B cell (primary cell): ENCODE data around the gene INSRR. TPM values are rescaled to one million over a fixed set of nuclear protein-coding genes. Genes with fewer than 3 reads are reported as not detected.

ENCODE experiments used
- ATAC-seq: fragments of 200-7000 bp; cut with Tn5 transposase; one replicate; pipeline ENCODE4 v1.10.0; 2021; ENCODE audit warnings: low read depth, mild to moderate bottlenecking, moderate number of reproducible peaks, moderate library complexity
- CTCF ChIA-PET: fragments of 350-600 bp; sonication (Branson Sonifier 250); formaldehyde crosslinking; loops from one replicate; lab custom pipeline; 2021; ENCODE audit warnings: antibody characterized with exemption, inconsistent platforms; lab: Charles Lee
- POLR2A ChIA-PET: fragments of 350-600 bp; sonication (Branson Sonifier 250); formaldehyde crosslinking; loops from one replicate; lab custom pipeline; 2021; ENCODE audit warnings: antibody characterized with exemption; lab: Charles Lee
- DNase-seq: peaks from one replicate; pipeline ENCODE4 v3.0.0; 2013
- H2AFZ ChIP-seq: 2 replicates; pipeline ENCODE4 v1.6.1; 2012; ENCODE audit warnings: mild to moderate bottlenecking, low read depth, low read length; ENCODE audit not compliant: insufficient read depth, poor library complexity, severe bottlenecking
- H3K27ac ChIP-seq, 2 donors: 1 replicate in 1 of 2; 2 replicates in 1 of 2; pipeline ENCODE4 v1.5.1; 2012 to 2013; ENCODE audit warnings: low read length in 2 of 2, mild to moderate bottlenecking in 2 of 2, moderate library complexity in 1 of 2
- H3K27me3 ChIP-seq, 4 experiments: fragments of 200-600 bp in 1 of 4; sonication (generic) in 1 of 4; replicated peaks in 1 of 4; 1 replicate in 2 of 4; 2 replicates in 2 of 4; pipeline versions ENCODE4 v1.6.1 to v1.7.0; 2013 to 2016; ENCODE audit warnings: low read length in 3 of 4, mild to moderate bottlenecking in 2 of 4, mixed read lengths in 1 of 4, moderate library complexity in 1 of 4; ENCODE audit not compliant: insufficient read depth in 4 of 4, control insufficient read depth in 3 of 4; ENCODE audit errors: control extremely low read depth in 1 of 4
- H3K36me3 ChIP-seq, 2 experiments: replicated peaks in 1 of 2; 1 replicate in 1 of 2; 2 replicates in 1 of 2; pipeline versions ENCODE4 v1.6.1 to v1.7.1; 2013; ENCODE audit warnings: low read length in 1 of 2; ENCODE audit not compliant: insufficient read depth in 2 of 2, control insufficient read depth in 1 of 2; ENCODE audit errors: control extremely low read depth in 1 of 2, extremely low read depth in 1 of 2
- H3K4me1 ChIP-seq, 2 donors: fragments of 200-600 bp in 1 of 2; sonication (generic) in 1 of 2; 1 replicate in 1 of 2; 2 replicates in 1 of 2; pipeline versions ENCODE4 v1.5.1 to v1.6.1; 2013 to 2017; ENCODE audit warnings: low read length in 2 of 2; ENCODE audit not compliant: control insufficient read depth in 2 of 2, insufficient read depth in 2 of 2
- H3K4me2 ChIP-seq: replicated peaks from 2 replicates; pipeline ENCODE3; 2012; ENCODE audit warnings: mild to moderate bottlenecking, low read depth, low read length; ENCODE audit not compliant: poor library complexity, severe bottlenecking
- H3K4me3 ChIP-seq, 5 experiments: fragments of 200-600 bp in 1 of 5; sonication (generic) in 1 of 5; 1 replicate in 3 of 5; 2 replicates in 2 of 5; pipeline versions ENCODE4 v1.5.1 to v1.7.0; 2011 to 2016; ENCODE audit warnings: low read length in 4 of 5, mild to moderate bottlenecking in 4 of 5, low read depth in 2 of 5, control low read depth in 1 of 5, moderate library complexity in 1 of 5; ENCODE audit not compliant: insufficient read depth in 1 of 5; ENCODE audit errors: control extremely low read depth in 1 of 5, extremely low read depth in 1 of 5
- H3K79me2 ChIP-seq: fragments of 200-600 bp; sonication (generic); one replicate; pipeline ENCODE4 v1.6.0; 2016; ENCODE audit warnings: low read length; ENCODE audit not compliant: control insufficient read depth, insufficient read depth
- H3K9ac ChIP-seq: fragments of 200-600 bp; sonication (generic); 2 replicates; pipeline ENCODE4 v1.6.1; 2017; ENCODE audit warnings: mild to moderate bottlenecking, low read length, moderate library complexity
- H3K9me3 ChIP-seq, 3 donors: one replicate each; pipeline versions ENCODE4 v1.6.1 to v1.7.1; 2013; ENCODE audit warnings: low read length in 2 of 3; ENCODE audit not compliant: control insufficient read depth in 2 of 3, insufficient read depth in 1 of 3; ENCODE audit errors: control extremely low read depth in 1 of 3
- H4K20me1 ChIP-seq: 2 replicates; pipeline ENCODE4 v1.6.0; 2012; ENCODE audit warnings: mild to moderate bottlenecking, low read length; ENCODE audit not compliant: insufficient read depth, control insufficient read depth, poor library complexity, severe bottlenecking
- H3K27ac Mint-ChIP-seq: one replicate; pipeline ENCODE4 v1.8.0; 2021; ENCODE audit warnings: mixed read lengths
- H3K27me3 Mint-ChIP-seq: one replicate; pipeline ENCODE4 v1.8.0; 2021; ENCODE audit warnings: mixed read lengths
- H3K4me1 Mint-ChIP-seq: one replicate; pipeline ENCODE4 v1.8.0; 2021; ENCODE audit warnings: mixed read lengths
- H3K4me3 Mint-ChIP-seq: one replicate; pipeline ENCODE4 v1.8.0; 2021; ENCODE audit warnings: mixed read lengths
- H3K9me3 Mint-ChIP-seq: one replicate; pipeline ENCODE4 v1.8.0; 2022; ENCODE audit warnings: mixed read lengths; ENCODE audit not compliant: insufficient read depth
- CTCF ChIP-seq: fragments of 200-600 bp; IDR thresholded peaks from one replicate; pipeline ENCODE4 v1.8.0; 2022; ENCODE audit warnings: antibody characterized with exemption, mild to moderate bottlenecking
- EZH2 ChIP-seq: IDR thresholded peaks from 2 replicates; pipeline ENCODE4 v1.6.1; 2012; ENCODE audit warnings: borderline replicate concordance, low read depth, mild to moderate bottlenecking, moderate library complexity, low read length; ENCODE audit not compliant: insufficient read depth, poor library complexity, severe bottlenecking
- WGBS: methylation state at CpG from one replicate; pipeline ENCODE4 v1.1.5; 2013; ENCODE audit warnings: missing lambda C conversion rate; ENCODE audit not compliant: insufficient coverage; 5-methylcytosine and 5-hydroxymethylcytosine counted together
- intact Hi-C: fragments of 100-400 bp; cut with micrococcal nuclease; formaldehyde crosslinking; loops from one replicate; pipeline ENCODE4 v1.10.0; 2022
- polyA plus RNA-seq: library from polyadenylated mRNA; depleted of rRNA; stranded (reverse); fragments of >200 nt; gene quantifications from 2 replicates; pipeline ENCODE4 v1.2.3, GENCODE V29; 2012
- total RNA-seq, 2 donors: library from RNA; stranded (reverse); fragments of 120-200 nt in 1 of 2; gene quantifications; 1 replicate in 1 of 2; 2 replicates in 1 of 2; pipeline versions ENCODE4 v1.2.3 to v1.2.4, GENCODE V29; 2013 to 2022

Gene INSRR
- total and polyA plus RNA-seq, 2 donors (not counting 1 experiment from before 2014, with no cell fraction given), result not detected

- 74% methylated on average over 5 of the region's 13 CpGs for WGBS
- Histone ChIP-seq H3K4me2 (no peak overlapping the region), H3K9me3 (no peaks in the 10 kb centered on the region), H4K20me1 (no peaks in the 10 kb centered on the region), H3K4me1 (no peaks in the 10 kb centered on the region), H3K36me3 (no peaks in the 10 kb centered on the region), H3K4me3 (no peak overlapping the region), H3K27me3 (peaks cover 0 to 53% (median 9%) of the 10 kb centered on the region in 4 experiments), H3K9ac (no peak overlapping the region), H3K79me2 (no peaks in the 10 kb centered on the region), H3K27ac (no peak overlapping the region), H2AFZ (no peak overlapping the region)
- ChIA-PET POLR2A (no interaction called here), CTCF (interaction anchor here (1.8 kb wide), 1 partner anchor 197 kb away, joined by 6 read pairs; no protein-coding TSS in a partner anchor)
- H3K27me3 Mint-ChIP-seq, result peaks cover 62% of the 10 kb centered on the region
- intact Hi-C loops, result no loop called here
- H3K27ac Mint-ChIP-seq, result no peak overlapping the region
- H3K9me3 Mint-ChIP-seq, result no peaks in the 10 kb centered on the region
- H3K4me3 Mint-ChIP-seq, result no peak overlapping the region
- ATAC-seq (no peak), DNase-seq (no peak)
- peaks cover 3% of the 10 kb centered on the region for H3K4me1 Mint-ChIP-seq
- no peak for TF ChIP-seq CTCF
- no peak for TF ChIP-seq EZH2
These were observed 27.0 kb upstream of the INSRR start for GRCh38 chr1:156885880-156886355.

GRCh38 chr1:156885314-156885713 lies 26.4 kb upstream of the INSRR start:
- H3K4me3 Mint-ChIP-seq, result no peak overlapping the region
- no peaks in the 10 kb centered on the region for H3K4me1 ChIP-seq
- no peak for DNase-seq
- intact Hi-C loops, result no loop called here
- H3K27me3 Mint-ChIP-seq, result peaks cover 63% of the 10 kb centered on the region
- H3K27me3 ChIP-seq, result peaks cover 0 to 53% (median 8%) of the 10 kb centered on the region in 4 experiments
- H3K4me3 ChIP-seq, result no peak overlapping the region
- TF ChIP-seq EZH2 (no peak), CTCF (no peak)
- H2AFZ ChIP-seq, result no peak overlapping the region
- H3K9me3 Mint-ChIP-seq, result no peaks in the 10 kb centered on the region
- POLR2A ChIA-PET, result no interaction called here
- H3K27ac Mint-ChIP-seq, result no peak overlapping the region
- H4K20me1 ChIP-seq, result no peaks in the 10 kb centered on the region
- H3K79me2 ChIP-seq, result no peaks in the 10 kb centered on the region
- CTCF ChIA-PET, result interaction anchor here (1.8 kb wide), 1 partner anchor 196 kb away, joined by 6 read pairs; no protein-coding TSS in a partner anchor
- WGBS, result no CpG with 5 or more reads among the region's 1 CpG
- H3K4me1 Mint-ChIP-seq, result peaks cover 3% of the 10 kb centered on the region
- no peaks in the 10 kb centered on the region for H3K9me3 ChIP-seq
- no peak overlapping the region for H3K4me2 ChIP-seq
- H3K9ac ChIP-seq, result no peak overlapping the region
- no peak for ATAC-seq
- no peak overlapping the region for H3K27ac ChIP-seq
- no peaks in the 10 kb centered on the region for H3K36me3 ChIP-seq
